Raji (cell line): ENCODE results near the gene SALL1.

Experiments used
- POLR2A ChIP-seq: IDR thresholded peaks from 2 replicates; pipeline ENCODE4 v1.6.1; 2011; ENCODE audit warnings: low read depth, low read length, control low read depth; ENCODE audit not compliant: insufficient read depth

The SALL1 gene

DNA sequence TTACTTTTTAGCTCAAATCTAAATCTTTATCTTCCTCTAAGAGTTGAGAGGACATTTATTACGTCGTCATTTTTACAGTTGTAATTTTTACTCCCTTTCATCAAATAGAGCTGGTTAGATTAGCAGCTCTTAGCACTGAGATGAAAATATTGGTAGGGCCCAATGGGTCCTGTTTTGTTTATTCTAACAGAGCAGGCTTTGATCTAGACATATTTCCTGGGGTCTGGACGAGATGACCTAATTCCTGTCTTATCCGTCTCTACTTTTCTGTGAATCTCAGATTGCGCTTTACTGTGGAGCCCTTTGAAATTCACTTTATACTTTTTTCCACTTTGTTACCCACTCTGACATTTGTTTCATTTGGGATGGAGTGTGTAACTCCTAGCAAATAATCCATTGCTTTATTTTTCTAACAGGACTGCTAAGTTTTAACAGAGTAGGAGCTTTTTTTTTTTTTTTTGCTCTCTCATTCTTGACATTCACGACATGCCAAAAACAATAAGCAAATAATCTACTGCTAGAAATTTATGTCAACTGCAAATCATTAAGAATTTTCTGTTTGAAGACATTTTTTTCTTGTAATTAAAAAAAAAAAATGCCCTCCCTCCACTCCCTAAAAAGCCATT lies 18.5 kb downstream of the SALL1 start:
- TF ChIP-seq POLR2A: no peak

DNA sequence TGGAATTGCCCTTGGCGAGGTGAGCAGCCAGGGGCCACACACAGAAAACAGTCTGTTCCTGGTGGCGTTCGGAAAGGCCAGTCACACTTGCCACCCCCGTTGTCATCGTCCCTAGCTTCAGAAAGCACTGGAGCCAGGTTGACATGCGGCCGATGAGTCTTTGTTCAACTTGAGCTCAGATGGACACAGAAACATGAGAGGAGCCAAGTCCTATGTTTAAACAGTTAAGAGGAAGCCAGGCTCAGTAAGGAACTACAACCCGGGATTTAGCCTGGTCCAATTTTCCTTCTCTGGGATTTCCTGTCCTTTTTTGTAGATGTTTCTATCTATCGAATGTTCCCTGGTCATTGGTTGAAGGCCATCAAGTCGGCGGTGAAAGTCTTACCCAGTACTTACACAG lies 19.5 kb downstream of the SALL1 start:
- TF ChIP-seq POLR2A: no peak

DNA sequence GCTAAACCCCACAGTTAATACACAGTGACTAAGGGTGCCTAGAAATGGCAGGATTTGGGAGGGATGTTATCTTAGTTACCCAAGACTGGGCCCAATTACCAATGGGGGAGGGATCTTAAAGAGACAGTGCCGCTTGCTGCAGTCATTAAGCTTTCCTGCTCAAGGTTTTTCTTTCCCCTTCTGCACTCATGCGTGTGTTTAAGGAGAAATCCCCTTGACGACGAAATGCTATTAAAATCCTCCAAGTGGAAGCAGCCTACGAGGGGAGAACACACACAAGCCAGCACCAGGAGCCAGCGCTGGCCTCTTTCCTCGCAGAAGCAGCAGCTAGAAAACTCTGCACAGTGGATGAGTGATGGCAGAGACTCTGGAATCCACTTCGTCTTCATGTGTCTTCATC lies 22.0 kb downstream of the SALL1 start:
- no peak for TF ChIP-seq POLR2A

DNA sequence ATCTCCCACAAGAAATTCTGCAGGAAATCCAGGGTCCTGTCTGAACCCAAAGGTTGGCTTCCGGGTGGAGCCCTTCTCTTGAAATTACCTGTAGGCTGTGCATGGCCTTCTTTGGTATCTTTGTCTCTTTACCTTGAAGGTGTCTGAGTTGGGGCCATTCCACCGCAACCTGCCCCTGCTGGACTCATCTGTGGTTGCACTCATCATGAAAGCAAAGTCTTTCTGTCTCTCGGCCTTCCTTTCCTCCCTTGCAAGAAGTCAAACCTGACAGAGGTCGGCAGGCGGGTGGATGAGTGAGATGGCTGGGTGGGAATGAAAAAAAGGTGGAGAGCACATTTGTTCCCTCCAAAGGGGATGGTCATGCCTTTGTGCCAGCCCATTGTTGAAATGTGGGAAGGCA lies 25.1 kb downstream of the SALL1 start:
- TF ChIP-seq POLR2A: no peak

DNA sequence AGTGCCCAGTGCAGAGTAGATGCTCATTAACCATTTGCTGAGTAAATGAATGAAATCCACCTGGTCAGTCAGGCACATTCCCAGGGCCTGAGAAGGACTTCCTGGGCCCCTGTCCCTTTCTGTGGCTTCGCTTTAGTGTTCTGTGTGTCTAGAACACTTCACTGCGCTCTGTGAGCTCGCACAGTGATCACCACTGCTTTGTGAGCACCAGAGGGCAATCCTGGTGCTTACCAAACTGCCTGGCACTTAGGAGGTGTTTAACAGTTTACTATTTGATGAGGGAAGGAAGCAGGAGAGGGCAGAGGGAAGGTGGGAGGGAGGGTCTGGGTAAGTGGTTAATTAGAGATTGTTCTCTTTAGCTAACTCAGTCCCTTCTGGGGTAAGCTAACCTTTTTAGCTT lies 26.2 kb downstream of the SALL1 start:
- TF ChIP-seq POLR2A: no peak

DNA sequence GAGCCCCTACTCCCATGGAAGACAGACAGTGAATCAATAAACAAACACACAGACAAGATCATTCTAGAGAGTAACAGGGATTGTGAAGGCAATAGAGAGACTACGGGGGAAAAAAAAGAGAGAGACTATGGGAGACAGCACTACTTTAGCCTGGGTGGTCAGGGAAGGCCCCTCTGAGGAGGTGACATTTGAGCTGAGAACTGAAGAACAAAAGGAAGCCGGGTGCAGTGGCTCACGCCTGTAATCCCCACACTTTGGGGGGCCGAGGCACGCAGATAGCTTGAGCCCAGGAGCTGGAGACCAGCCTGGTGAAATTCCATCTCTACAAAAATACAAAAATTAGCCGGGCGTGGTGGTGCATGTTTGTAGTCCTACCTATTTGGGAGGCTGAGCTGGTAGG lies 29.2 kb downstream of the SALL1 start:
- no peak for TF ChIP-seq POLR2A

DNA sequence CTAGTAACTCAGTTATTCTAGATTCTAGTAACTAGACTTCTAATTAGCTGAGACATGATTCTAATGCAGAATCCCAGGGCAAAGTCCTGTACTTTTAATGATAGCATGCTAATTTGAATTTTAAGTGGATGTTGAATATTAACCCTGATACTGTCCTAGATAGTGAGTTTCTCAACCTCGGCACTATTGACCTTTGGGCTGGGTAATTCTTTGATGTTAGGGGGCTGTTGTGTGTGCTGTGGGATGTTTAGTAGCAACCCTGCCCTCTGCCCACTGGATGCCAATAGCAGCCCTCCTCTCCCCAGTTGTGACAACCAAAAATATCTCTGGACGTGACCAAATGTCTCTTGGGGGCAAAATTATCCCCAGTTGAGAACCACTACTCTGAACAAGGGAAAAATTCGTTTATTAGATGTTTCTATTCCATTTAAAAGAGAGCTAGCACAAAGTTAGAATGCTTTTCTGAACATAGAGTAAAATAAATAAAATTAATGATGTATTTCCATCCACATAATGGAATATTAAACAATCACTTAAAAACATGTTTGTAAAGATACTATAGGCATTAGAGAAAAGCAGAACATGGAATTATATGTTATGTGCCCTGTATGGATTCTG lies 30.2 kb downstream of the SALL1 start:
- no peak for TF ChIP-seq POLR2A

DNA sequence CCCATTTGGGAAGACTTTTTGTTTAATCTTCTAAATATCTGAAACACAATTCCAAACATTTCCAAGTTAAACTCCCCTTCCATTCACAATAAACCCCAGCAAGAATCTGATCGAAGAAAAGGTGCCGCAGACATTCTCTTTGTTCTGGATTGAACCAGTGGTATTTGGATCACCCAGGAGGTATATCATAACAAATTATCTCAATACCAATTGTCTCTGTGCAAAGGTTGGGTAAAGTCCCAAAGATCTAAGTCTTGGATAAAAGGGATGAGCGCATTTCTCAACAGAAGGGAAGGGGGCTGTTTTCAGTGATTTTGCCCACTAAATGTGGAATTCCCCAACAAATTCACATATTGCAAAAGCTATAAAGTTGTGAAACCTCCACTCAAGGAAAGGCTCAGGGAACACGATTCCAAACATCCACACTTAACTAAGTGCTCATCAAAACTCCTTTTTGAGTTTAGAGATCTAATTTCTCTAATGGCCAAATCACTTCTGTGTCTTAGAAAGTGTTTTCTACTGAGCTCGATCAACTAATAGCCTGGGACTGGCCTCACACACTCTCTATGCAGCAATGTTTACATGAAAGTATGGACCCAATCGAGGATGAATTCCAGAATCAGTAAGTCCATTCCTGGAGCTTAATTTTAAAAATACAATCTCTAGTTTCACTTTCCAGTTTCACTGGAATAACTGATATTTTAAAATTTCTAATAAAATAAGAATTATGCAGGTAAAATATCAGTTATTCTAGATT lies 30.9 kb downstream of the SALL1 start:
- TF ChIP-seq POLR2A: no peak

DNA sequence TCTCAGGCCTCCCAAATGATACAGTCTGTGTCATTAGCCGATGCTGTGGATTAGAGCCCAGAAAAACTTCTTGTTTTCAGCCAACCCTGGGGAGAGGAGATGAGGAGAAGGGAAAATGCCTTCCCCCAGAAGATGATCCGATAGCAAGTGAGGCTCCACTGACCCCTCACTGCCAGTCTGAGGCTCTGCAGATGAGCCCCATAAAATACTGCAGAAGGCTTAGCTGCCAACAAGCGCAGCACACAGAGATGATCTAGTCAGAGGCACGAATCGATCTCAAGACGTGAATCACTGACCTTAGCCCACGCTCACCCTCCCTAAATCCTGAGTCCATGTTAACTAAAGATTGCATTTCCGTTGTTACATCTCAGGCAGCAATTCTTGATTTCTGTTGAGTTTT lies 31.5 kb downstream of the SALL1 start:
- TF ChIP-seq POLR2A: no peak

DNA sequence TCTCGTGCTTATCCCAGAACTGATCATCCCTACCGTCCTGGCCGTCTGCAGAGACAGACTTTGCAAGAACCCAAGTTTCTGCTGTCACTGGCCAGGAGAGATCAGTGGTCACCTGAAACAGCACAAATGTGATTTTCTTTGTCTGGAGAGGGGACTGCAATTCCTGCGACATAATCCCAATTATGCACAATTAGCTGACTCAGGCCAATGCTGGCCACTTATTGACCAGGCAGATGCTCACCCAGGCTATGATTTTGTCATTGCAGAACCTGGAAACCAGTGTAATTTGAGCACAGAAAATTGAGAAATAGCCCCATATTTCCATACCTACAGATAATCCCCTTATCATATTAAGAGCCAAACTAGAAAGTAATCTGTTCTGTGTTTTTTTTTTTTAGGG lies 34.7 kb downstream of the SALL1 start:
- no peak for TF ChIP-seq POLR2A

DNA sequence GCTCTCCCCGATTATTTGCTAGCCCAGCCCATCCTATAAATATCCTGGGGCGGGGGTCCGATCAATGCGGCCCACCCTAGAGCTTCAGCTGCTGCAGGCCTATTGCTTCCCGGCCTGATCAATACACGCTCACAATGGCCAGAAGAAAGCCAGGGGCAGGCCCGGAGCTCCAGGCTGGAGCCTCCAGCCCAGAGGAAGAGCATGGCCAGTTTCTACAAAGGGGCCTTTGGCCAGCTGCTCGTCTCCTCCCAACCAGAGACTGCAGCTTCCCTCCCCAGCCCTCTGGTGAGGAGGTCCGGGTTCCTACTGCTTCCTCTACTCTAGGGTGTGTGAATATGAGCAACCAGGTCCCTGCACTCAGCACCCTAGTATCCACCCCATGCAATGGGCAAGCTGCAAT lies 36.7 kb downstream of the SALL1 start:
- TF ChIP-seq POLR2A: no peak

DNA sequence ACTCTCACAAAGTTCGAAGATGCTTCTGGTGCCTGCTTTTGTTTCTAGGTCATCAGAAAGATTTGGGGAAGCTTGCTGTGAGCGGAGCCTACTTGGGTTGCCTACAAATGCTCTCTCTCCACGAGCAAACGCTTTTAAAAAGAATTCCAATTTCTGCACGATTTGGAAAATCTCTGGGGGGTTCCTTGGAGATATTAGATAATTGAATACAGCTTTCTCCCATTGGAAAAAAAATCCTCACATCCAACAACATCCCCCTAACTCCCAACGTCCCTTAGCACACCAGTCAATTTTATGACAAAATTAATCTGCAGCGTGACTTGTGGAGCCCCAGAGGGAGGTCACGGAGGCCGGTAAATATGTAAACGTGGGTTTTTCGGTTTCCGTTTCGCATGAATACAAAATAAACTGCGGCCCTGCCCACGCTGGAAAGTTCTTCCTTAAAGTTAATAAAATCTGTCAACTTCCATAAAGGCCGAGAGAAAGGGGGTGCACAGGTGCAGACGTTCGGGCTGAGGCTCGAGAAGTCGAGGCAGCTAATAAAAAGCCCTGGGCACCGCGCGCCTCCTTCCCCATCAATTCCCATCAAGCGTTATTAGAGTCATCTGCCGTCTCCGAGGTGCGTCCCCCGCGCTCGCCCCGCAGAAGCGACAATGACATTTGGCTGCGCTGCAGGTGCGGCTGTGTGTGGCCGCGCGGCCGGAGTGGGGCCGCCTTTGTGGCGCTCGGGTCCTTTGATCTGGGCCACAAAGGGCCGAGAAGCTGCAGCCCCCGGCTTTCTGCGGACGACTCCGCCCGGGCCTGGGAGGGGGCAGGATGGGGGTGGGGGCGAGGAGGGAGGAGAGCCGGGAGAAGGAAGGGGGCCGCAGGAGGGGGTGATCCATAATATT lies 37.6 kb downstream of the SALL1 start:
- no peak for TF ChIP-seq POLR2A

DNA sequence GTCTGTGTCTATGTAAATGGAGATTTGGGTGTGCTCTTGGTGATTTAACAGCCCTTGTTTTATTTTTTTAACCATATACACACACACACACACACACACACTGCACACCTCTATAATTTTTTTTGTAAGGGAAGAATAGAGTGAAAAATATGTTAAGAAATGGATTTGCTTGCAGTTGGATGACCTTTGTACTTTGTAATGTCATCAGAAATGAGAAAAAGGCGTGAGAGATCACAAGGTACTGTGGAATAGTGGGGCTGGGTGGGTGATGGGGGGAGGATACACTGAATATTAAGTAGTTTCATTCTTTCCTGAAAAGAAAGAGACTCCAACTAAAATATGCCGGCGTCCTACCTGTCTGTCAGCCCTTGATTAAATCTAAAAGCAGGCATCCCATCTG lies 38.7 kb downstream of the SALL1 start:
- TF ChIP-seq POLR2A: no peak

DNA sequence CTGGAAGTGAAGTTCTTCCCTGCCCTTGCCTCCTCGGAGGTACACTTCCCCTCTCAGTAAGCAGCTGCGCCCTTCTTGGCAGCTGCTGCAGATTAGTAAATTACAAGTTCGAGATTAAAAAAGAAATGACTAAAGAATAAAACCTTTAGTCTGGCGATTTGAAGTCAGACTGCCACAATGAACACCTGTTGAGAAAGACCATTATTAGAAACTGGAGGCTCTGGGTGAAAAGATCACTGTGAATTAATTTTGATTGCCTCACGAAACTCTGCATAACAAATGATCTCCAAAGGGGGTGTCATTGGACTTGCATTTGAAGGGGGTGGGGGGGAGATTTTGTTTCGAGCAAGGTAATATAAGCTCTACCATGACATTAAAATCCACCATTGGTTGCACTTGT lies 39.3 kb downstream of the SALL1 start:
- TF ChIP-seq POLR2A: no peak

DNA sequence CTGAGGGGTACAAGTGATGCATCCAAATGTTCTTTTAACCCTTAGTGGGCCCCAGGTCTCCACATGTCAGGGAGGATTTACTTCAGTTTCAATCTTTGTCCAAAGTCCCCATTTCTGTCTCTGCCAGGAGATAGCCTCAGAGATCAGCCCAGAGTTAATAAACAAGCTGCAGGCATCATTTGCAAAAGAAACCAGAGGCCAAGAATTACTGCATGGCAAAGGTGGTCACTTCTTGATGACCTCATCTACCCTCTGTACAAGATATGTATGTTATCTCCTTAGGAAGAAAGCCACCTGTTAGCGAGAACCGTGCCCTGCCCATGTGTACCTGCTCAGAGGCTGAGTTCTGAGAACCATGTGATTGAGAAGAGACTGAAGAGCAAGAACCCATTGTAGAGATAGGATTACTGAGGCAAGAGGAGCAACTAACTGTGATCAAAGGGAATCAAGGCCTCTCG lies 40.3 kb downstream of the SALL1 start:
- TF ChIP-seq POLR2A: no peak
